OCI-LY1 (cell line): Measurements from ENCODE around the gene GRB10.
"Not testable (repeated sequence)": the region's sequence is repeated elsewhere in the genome, so short reads cannot be mapped to it uniquely, and the experiment has no call there.

Experiments used
- H2AFZ ChIP-seq: fragments of 200-600 bp; sonication (generic), shearing (Covaris generic); 2 replicates; pipeline ENCODE4 v1.6.0; 2014; ENCODE audit warnings: antibody characterized with exemption, mild to moderate bottlenecking, low read length
- H3F3A ChIP-seq: fragments of 200-600 bp; sonication (generic), shearing (Covaris generic); 2 replicates; pipeline ENCODE4 v1.6.0; 2014; ENCODE audit warnings: mild to moderate bottlenecking, antibody characterized with exemption, low read length, moderate library complexity; ENCODE audit not compliant: insufficient read depth
- H3K27ac ChIP-seq: fragments of 200-600 bp; sonication (generic); 2 replicates; pipeline ENCODE4 v1.5.1; 2014; ENCODE audit warnings: low read length, mixed run types, mild to moderate bottlenecking, low read depth; ENCODE audit not compliant: poor library complexity, severe bottlenecking
- H3K27me3 ChIP-seq: fragments of 200-600 bp; sonication (generic); 2 replicates; pipeline ENCODE4 v1.6.0; 2014; ENCODE audit warnings: antibody characterized with exemption, mild to moderate bottlenecking, low read length, moderate library complexity; ENCODE audit not compliant: insufficient read depth
- H3K36me3 ChIP-seq: fragments of 200-600 bp; sonication (generic); 2 replicates; pipeline ENCODE4 v1.6.1; 2014; ENCODE audit warnings: mild to moderate bottlenecking, antibody characterized with exemption, low read length, moderate library complexity, mixed read lengths; ENCODE audit not compliant: insufficient read depth
- H3K4me1 ChIP-seq: fragments of 200-600 bp; sonication (generic); 2 replicates; pipeline ENCODE4 v1.5.1; 2014; ENCODE audit warnings: mild to moderate bottlenecking, low read length, moderate library complexity; ENCODE audit not compliant: insufficient read depth, severe bottlenecking
- H3K4me2 ChIP-seq: fragments of 200-600 bp; sonication (generic), shearing (Covaris generic); 2 replicates; pipeline ENCODE4 v1.6.1; 2014; ENCODE audit warnings: low read length
- H3K4me3 ChIP-seq: fragments of 200-600 bp; sonication (generic); 2 replicates; pipeline ENCODE4 v1.5.1; 2014; ENCODE audit warnings: low read length, low read depth, mild to moderate bottlenecking, mixed read lengths; ENCODE audit not compliant: poor library complexity, severe bottlenecking
- H3K79me2 ChIP-seq: fragments of 200-600 bp; shearing (Covaris generic); 2 replicates; pipeline ENCODE4 v1.6.1; 2016; ENCODE audit warnings: mixed run types, low read length, mixed read lengths; ENCODE audit not compliant: insufficient read depth
- H3K9ac ChIP-seq: fragments of 200-600 bp; sonication (generic), shearing (Covaris generic); 2 replicates; pipeline ENCODE4 v1.6.1; 2014; ENCODE audit warnings: mild to moderate bottlenecking, low read length, mixed read lengths
- H3K9me2 ChIP-seq: fragments of 200-600 bp; sonication (generic), shearing (Covaris generic); 2 replicates; pipeline ENCODE4 v1.6.1; 2014; ENCODE audit warnings: low read depth, mild to moderate bottlenecking, low read length, mixed read lengths
- H3K9me3 ChIP-seq: fragments of 200-600 bp; shearing (Covaris generic); 2 replicates; pipeline ENCODE4 v1.6.1; 2014; ENCODE audit warnings: low read length, mixed read lengths
- H4K20me1 ChIP-seq: fragments of 200-600 bp; sonication (generic), shearing (Covaris generic); 2 replicates; pipeline ENCODE4 v1.6.0; 2016; ENCODE audit warnings: mild to moderate bottlenecking, low read length; ENCODE audit not compliant: insufficient read depth
- CTCF ChIP-seq: fragments of 200-600 bp; sonication (generic), shearing (Covaris generic); IDR thresholded peaks from 2 replicates; pipeline ENCODE4 v1.5.1; 2017; ENCODE audit warnings: mild to moderate bottlenecking, antibody characterized with exemption, low read length, moderate library complexity, mixed read lengths
- EZH2 ChIP-seq: fragments of 200-600 bp; sonication (generic), shearing (Covaris generic); IDR thresholded peaks from 2 replicates; pipeline ENCODE4 v1.8.0; 2017; ENCODE audit warnings: borderline replicate concordance, mixed run types, mild to moderate bottlenecking, antibody characterized with exemption, low read length, moderate library complexity, mixed read lengths

The GRB10 gene

DNA sequence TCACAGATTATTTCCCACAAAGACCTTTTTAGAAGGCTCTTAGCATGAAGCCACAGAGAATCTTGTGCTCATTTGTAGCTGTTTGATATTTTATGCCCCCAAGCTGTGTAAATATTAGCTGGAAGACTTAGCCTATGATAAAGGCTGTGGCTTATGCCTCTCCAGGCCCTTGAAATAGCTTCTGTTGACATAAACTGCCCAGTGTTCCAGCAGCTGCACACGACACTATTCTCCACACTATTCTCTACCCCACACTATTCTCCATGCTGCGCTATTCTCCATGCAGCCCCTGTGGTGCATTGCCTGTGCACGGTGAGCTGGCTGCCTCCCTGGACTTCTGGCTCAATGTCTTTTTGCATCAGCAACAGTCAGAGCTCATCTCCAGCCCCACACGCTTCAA lies 230.6 kb downstream of the GRB10 start:
- Histone ChIP-seq H2AFZ (no peak overlapping the region), H3K9ac (no peak overlapping the region), H3K4me1 (no peaks in the 10 kb centered on the region), H3K4me2 (no peak overlapping the region), H3K36me3 (no peaks in the 10 kb centered on the region), H3K4me3 (no peak overlapping the region), H3K9me3 (no peaks in the 10 kb centered on the region), H3K79me2 (no peaks in the 10 kb centered on the region), H3K27ac (no peak overlapping the region), H3K9me2 (no peaks in the 10 kb centered on the region), H4K20me1 (no peaks in the 10 kb centered on the region), H3K27me3 (no peaks in the 10 kb centered on the region), H3F3A (no peaks in the 10 kb centered on the region)
- TF ChIP-seq CTCF (no peak), EZH2 (no peak)

GRCh38 chr7:50545613-50546012 lies 237.1 kb downstream of the GRB10 start:
- not testable (repeated sequence) for H3F3A ChIP-seq, H3K27ac ChIP-seq, H3K4me1 ChIP-seq, H3K27me3 ChIP-seq, H3K36me3 ChIP-seq, H2AFZ ChIP-seq, H4K20me1 ChIP-seq, H3K4me3 ChIP-seq, H3K4me2 ChIP-seq, H3K9me3 ChIP-seq, H3K9me2 ChIP-seq, H3K79me2 ChIP-seq, H3K9ac ChIP-seq

- Histone ChIP-seq H3K4me1 (no peaks in the 10 kb centered on the region), H4K20me1 (no peaks in the 10 kb centered on the region)
These were observed 237.7 kb downstream of the GRB10 start for GRCh38 chr7:50544992-50545391.

More at GRCh38 chr7:50544992-50545391, 237.7 kb downstream of the GRB10 start:
- no peaks in the 10 kb centered on the region for H3K79me2 ChIP-seq
- H3F3A ChIP-seq: no peaks in the 10 kb centered on the region
- no peak overlapping the region for H3K4me3 ChIP-seq
- no peaks in the 10 kb centered on the region for H3K27me3 ChIP-seq
- H3K27ac ChIP-seq: no peak overlapping the region
- H2AFZ ChIP-seq: no peak overlapping the region
- no peak for TF ChIP-seq CTCF
- TF ChIP-seq EZH2: no peak
- H3K9me2 ChIP-seq: no peaks in the 10 kb centered on the region
- H3K9ac ChIP-seq: no peak overlapping the region
- H3K4me2 ChIP-seq: no peak overlapping the region
- H3K9me3 ChIP-seq: no peaks in the 10 kb centered on the region
- H3K36me3 ChIP-seq: no peaks in the 10 kb centered on the region
